Posterior cingulate gyrus (tissue), 11 donors: ENCODE results near the gene EYS.
"Not testable (repeated sequence)": the region's sequence is repeated elsewhere in the genome, so short reads cannot be mapped to it uniquely, and the experiment has no call there.

Experiments
- DNase-seq, 10 donors: peaks; one replicate each; pipeline versions ENCODE4 v3.0.0 to v3.0.0-alpha.2; 2020 to 2021; ENCODE audit warnings: mixed read lengths in 3 of 10
- intact Hi-C: fragments of 100-400 bp; cut with DNase I; formaldehyde crosslinking; loops from one replicate; pipeline ENCODE4 v1.15.1; 2023

EYS gene

DNA sequence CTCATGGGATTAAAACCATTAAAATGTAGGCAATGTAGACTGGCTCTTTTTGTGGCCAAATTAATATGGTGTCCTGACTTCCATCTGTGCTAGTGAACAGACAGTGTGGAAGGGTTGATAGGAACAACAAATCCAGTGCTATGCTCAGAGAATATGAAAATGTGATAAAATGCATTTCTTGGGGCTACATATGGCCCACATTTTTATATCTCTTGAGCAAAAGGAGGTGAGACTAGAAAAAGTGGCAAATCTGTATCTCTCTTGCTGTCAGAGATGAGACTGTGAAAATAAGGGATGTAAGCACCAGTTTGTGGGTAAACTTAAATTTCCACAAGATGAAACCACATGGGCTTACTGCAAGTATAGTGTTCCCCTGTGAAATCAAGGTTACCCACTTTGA is 1909.3 kb downstream of the EYS start:
- intact Hi-C loops, result no loop called here
- DNase-seq, result no peak

DNA sequence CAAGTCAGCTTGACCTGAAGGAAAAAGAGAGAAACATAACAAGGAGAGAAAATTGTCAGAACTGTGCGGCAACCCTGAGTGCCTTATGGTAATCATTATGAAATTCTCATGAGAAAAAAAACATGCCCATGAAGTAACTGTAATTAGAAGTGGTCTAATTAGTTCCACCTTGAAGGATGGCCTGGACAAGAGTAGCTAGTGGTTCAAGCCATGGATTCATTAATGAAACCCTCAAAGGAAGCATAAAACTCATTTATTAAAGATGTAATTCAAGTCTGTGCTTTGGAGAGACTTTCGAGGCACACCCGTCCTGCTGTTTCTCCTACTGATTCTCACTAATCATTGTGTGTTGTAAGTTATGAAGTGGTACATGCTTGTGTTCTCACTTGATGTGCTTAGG is 1911.2 kb downstream of the EYS start:
- DNase-seq, result no peak
- intact Hi-C loops, result no loop called here

DNA sequence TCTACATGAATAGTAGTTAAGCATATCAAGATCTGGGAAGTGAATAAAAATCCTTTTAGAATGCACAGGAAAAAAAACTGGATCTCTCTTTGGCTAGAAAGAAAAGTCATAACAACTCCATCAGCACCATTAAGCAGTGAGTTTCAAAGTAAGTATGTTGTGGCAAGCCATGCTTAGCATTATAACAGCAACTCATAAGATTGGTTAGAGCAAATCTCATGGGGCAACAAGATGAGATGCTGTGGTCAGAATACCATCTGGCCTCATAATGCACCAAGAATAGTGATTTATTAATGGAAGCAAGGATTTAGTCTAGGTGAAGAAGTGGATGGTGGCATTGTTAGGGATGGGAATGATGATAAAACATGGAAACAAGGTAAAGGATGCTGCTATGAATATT is 1912.0 kb downstream of the EYS start:
- intact Hi-C loops, result no loop called here
- no peak for DNase-seq

DNA sequence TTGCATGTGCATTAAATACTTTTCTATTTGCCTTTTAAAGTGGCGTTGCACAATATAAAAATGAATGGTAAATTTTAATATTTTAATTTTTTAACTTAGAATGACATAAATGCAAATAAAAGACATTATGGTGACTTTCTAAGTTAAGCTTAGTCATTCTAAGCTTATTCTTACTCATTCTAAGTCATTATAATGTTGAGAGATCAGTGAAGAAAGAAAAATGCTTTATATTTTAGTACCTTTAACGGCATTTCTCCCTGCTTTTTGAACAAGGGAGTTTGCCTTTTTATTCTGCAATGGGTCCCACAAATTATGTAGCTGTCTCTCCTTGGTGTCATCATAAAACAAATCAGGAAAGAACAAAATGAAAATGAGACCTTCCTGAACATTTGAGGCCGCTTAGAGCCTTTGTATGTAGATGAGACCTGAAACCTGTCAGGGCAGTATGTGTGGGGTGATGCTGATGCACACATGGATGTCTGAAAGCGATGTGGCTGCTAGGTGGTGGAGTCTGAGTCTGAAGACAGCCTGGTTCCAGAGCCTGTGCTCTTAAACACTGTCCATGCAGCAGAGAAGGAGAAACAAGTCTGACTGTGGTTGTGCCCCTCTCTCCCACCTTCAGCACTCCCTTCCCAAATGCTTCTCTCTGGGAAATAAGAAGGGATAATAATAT is 1913.4 kb downstream of the EYS start:
- intact Hi-C loops, result no loop called here
- no peak for DNase-seq

DNA sequence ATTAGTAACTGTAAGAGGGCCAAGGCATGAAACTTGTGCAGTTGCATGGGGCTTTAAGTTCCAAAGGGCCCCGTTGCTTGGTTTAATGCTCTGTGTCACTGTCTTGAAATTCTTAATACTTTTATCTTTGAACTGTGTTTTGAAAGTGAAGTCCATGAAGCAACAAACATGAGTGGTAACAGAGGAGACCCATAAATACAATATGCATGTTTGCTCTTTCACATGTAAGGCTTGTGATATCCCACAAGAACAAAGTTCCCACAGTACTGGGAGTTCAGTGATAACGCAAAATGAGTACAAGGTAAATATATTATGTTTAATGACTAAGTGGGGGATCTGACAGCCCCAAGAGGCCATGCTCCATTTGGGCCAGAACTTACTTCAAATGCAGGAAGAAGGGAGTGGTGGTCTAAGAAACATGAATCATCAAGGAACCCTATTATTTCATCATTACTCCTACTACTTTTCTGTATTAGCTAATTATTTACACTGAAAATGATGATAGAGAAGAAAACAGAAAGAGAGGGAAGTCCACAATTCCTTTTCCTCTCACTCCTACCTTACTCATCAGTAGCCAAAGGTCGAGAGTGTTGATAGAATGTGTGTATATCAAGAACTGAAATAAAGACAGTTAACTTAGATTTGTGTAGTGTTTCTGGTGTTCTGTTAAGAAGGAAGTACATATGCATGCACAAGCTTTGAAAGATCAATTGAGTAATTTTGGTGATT is 1914.1 kb downstream of the EYS start:
- intact Hi-C loops, result no loop called here
- DNase-seq, result no peak

DNA sequence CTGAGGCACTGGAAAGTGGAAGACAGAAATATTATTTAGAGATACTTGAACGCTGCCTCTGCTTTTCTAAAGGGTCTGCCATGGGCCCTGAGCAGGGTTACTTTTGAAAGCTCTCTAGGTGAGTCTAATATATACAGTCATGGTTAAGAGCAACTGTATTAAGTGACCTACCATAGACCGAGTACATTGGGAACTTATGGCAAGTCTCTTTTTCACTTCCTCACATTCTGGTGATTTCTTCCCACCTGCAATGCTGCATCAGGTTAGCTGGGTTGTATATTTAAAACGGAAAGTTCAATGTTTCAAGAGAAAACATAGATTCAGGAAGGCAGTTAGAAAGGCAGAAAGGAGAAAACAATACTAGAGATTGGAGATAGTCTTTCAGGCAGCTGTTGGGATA is 1916.7 kb downstream of the EYS start:
- no peak for DNase-seq
- intact Hi-C loops, result no loop called here

DNA sequence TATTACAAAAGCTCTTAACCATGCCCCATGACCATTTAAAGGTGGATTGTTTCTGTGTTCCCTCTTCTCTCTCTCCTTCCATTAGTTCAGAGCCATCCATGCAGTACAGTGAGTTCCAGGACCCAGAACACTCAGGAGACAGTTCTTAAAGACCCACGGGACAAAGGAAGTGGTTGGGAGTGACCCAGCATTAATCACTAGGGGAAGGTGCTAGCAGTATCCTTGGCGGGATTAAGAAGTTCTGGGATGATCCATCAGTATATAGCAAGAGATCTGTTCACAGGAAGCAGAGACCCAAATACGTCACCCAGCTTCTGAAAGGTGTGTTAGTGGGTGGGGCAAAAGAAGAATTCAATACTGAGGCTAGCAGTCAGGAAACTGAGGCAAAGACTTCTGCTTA is 1917.3 kb downstream of the EYS start:
- DNase-seq, result no peak
- intact Hi-C loops, result no loop called here

DNA sequence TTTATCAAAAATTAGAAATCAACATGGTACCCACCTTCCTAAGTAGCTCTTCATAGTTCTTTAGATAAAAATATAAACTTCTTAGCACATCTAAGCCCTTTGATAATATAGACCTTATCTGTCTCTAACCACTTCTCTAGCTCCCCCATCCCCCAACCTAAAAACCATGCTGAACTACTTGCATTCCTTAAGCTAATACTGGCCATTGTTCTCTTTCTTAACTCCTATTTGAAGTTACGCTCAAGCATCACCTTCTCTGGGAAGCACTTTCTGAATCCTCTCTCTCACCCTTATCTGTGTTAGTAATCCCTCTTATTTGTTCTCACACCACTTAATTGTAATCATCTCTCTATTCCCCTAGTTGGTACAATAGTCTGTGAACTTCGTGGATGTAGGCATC is 1918.5 kb downstream of the EYS start:
- DNase-seq, result no peak
- intact Hi-C loops, result no loop called here

DNA sequence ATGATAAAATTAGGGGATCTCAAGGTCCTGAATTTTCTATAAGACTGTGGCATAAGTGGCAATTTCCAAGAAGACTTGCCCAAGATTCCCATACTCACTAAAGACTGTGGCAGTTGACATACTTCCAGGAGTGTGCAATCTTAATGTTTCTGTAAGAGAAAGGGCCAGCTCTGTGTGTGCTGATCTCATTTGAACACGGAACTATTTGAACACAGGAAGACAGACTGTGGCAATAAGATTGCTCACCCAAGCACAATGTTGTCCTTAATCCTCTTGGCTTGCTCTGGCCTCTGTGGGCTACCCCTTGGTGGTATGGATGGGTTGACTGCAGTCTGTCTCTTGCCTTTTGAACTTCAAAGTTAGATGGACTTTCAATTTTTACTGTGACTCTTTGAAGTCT is 1920.0 kb downstream of the EYS start:
- DNase-seq, result no peak
- intact Hi-C loops, result no loop called here

DNA sequence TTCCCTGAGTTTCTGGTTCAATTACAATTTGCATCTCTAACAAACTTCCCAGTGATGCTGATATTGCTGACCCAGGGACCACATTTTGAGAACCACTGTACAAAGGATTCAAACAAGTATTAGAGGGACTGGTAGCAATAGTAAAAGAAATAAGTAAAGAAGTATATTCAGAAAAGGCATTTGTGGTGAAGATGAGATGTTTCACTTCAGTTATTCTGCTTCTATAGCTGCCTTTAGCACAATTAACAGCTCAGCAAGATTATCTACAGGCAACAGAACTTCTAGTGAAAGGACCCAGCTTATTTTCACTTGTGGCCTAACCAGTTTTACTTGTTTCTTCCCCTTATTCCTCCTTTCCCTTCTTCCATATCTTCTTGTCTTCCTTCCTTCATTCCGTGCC is 1922.0 kb downstream of the EYS start:
- intact Hi-C loops, result no loop called here
- DNase-seq, result no peak

DNA sequence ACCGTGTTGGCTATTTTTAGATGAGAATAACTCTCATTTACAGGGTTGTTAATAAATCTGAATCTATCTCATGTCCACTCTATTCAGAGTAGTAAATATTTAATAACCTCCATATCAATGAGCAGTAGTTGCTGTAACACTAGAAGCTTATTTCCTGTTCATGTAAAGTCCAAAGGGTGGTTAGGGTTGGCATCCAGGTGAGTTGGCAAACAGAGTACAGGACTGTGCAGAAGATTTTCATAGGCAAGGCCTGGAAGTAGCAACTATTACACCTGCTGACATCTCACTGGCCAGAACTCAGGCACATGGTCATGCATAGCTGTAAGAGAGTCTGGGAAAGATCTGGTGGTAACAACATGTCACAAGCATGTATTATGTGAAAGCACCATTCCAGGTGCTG is 1923.9 kb downstream of the EYS start:
- intact Hi-C loops, result no loop called here
- no peak for DNase-seq

DNA sequence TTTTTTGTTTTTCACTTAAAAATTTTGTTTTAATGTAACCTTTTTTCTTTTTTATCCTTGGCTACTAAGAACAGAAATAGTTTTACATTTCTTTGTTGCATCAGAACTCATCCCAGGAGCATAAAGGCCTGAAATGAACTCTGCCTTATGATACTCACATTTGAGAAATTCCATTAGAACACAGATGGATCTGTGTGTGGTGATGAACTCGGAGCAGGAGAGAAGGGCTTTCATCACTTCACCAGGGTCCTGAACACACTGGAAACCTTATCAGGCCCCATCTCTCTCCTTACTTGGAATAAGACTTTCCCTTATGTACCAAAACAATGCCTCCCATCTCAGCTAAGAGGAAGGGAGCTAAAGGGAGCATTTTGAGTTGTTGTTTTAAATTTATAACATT is 1932.1 kb downstream of the EYS start:
- no peak for DNase-seq
- intact Hi-C loops, result no loop called here

DNA sequence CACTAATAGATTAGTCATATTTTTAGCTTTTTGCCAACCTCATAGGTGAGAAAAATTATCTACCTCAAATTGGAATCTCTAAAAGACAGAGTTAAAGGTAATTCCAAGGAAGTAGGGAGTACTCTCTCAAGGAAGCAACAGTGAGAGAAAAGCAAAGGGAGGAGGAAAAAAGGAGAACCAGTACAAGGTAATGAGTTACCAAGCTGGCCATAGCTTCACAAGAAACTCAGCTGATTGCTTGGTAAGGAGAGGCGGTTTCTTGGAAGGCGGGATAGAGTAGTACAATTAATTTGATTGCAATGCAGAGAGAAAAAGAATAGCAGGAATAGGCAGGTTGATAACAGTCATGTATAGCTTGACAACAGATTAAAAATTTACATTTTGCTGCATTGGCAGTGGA is 1933.8 kb downstream of the EYS start:
- DNase-seq, result no peak
- intact Hi-C loops, result no loop called here

DNA sequence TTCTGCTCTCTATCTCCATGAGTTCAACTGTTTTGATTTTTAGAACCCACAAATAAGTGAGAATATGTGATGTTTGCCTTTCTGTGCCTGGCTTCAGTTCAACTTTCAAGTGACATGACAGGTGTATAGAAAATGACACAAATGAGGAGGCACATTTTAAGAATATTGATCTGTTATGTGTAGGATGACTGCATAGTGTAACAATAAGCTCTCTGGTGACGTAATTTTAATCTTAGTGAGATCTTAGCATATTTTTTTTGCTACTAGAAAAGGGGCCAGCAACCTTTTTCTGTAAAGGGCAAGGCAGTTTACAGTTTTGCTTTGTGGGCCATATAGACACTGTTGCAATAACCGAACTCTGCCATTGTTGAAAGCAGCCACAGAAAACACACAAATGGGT is 1941.2 kb downstream of the EYS start:
- intact Hi-C loops, result loop anchor here (2.0 kb wide), 1 partner anchor 75 kb away; no protein-coding TSS in a partner anchor
- DNase-seq, result no peak

DNA sequence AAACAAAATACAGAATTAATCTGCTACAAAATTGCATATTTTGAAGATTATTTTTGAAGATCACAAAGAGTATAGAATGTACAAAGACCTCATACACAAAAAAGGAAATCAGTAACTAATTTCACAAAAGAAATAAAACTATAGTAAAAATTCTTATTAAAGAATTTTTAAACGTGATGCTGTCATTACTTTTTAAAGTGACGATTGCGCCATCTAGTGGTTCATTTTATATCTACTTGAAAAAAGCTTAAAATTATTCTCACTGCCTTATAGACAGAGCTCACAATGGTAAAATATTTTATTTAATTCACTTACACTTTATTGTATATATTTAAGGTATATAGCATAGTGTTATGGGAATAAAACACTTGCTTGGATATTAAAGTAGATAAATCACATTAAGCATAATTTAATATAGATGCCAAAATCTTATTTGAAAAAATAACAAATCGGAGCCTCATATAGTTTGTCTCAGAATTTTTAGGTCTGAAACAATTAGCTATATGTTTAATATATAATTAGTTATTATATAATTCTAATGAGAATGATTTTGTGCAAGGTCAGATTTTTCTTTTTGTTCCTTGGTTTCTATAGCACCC is 1942.6 kb downstream of the EYS start:
- intact Hi-C loops, result loop anchor here (1.0 to 5.0 kb wide), 4 partner anchors 74 to 412 kb away; partner anchors contain the start of gene PHF3
- DNase-seq, result no peak

DNA sequence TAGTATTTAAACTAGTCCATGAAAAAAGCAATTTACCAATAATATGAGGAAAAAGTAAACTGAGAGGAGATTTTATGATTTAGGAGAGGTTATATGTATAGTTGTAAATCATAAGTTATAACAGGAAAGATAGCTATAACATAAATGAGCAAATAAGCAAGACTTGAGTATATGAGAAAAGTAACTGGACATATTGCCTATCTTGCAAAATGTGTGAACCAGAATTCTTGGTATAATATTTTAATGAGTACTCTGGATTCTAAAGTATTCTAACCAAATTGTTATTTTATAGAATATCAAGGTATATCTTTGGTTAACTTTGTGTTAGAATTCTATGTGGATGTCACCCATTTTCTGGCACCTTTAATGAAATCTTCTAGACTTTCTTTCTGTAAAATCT is 1946.8 kb downstream of the EYS start:
- DNase-seq, result no peak
- intact Hi-C loops, result loop anchor here (5.0 kb wide), 1 partner anchor 123 kb away; the partner anchor contains the start of gene PHF3

DNA sequence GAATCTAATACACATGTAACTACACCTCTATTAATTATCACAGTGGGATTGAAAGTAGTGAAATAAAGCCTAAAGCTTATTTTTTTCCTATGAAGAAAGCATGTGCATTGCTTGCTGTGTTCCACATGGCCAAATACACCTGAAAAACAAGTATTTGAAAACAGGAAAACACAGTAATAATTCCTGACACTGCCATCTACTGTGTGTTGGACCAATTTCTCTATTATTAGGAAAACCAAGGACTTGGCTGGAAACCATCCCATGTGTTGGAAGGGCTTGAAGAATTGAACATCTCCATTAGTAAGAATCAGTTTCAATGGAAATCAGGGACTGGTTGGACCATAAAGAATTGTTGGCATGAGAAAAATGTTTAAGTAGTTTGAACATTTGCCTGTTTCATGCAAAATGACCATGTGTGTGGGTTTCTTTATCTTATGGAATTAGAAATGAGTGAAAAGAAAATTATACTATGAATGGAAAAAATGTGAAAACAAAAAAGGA is 1947.4 kb downstream of the EYS start:
- intact Hi-C loops, result loop anchor here (5.0 kb wide), 1 partner anchor 122 kb away; the partner anchor contains the start of gene PHF3
- DNase-seq, result no peak

DNA sequence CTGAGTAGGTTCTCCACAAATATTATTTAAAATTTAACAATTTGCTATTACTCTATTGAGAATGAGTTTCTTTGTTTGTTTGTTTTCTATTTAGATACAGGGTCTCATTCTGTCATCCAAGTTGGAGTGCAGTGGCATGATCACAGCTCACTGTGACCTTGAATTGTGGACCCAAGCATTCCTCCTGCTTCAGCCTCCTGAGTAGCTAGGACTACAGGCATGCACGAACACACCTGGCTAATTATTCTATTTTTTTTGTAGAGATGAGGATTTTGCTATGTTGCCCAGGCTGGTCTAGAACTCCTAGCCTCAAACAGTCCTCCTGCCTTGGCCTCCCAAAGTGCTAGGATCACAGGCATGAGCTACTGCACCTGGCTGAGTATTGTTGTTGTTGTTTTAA is 1949.2 kb downstream of the EYS start:
- intact Hi-C loops, result no loop called here
- DNase-seq, result no peak

DNA sequence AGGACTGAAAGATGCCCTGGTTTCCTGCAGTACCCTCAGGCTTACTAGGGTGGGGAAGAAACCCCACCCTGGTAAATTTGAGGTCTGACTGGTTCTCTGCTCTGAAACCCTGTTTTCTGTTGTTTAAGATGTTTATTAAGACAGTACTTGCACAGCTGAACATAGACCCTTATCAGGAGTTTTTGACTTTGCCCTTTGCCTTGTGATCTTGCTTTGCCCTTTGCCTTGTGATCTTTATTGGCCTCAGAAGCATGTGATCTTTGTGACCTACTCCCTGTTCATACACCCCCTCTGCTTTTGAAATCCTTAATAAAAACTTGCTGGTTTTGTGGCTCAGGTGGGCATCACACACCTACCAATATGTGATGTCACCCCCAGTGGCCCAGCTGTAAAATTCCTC is 1949.8 kb downstream of the EYS start:
- DNase-seq, intact Hi-C loops: not testable (repeated sequence)

DNA sequence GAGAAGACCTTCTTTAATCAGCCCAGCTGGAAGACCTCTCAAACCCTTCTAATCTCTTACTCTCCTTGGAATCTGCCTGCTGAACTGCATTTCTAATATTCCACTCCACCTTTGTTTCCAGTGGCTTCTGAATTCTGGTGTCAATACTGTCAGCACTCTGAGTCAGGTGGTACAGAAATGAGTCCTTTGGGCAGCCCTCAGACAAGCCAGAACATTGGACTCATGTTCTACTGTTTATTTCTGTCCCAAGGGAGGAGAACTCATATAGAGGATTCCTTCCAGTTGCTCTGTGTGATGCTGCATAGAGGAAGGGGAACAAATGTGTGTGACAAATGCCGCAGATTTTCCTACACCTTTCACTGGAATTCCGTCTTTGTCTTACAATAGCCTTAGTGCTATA is 1956.6 kb downstream of the EYS start:
- no peak for DNase-seq
- intact Hi-C loops, result no loop called here

DNA sequence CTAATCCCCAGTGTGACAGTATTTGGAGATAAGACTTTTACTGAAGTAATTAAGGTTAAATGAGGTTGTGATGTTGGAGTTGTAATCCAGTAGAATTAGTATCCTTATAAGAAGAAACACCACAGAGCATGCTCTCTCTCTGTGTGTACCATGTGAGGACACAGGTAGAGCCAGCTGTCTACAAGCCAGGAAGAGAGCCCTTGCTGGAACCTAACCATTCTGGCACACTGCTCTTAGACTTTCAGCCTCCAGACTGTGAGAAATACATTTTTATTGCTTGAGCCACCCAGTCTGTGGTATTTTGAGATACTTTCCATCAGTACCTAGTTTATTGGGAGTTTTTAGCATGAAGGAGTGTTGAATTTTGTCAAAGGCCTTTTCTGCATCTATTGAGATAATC is 1961.2 kb downstream of the EYS start:
- intact Hi-C loops, result no loop called here
- no peak for DNase-seq

DNA sequence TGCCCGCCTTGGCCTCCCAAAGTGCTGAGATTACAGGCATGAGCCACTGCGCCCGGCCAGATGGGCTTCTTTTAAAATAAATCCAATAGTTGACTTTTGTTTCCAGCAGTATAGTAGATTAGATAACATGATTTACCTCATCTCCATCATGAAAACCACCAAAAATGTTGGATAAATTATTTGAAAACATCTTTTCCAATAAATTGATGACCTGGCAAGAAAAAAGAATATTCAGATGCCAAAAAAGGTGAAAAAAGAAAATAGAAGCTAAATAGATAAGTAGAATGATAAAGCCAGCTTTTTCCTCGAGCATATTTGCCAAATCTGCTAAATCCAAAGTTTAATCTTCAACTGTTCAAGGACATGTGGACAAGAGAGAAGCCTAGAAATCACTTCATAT is 1962.2 kb downstream of the EYS start:
- intact Hi-C loops, result no loop called here
- DNase-seq, result no peak
